OCI-LY3 (cell line): ENCODE measurements around the gene ZNF134.

Experiments used
- H2AFZ ChIP-seq: fragments of 200-600, 300-600 bp; shearing (Covaris generic); 2 replicates; pipeline ENCODE4 v1.6.0; 2014; ENCODE audit warnings: antibody characterized with exemption, low read depth, low read length
- H3K27ac ChIP-seq: fragments of 200-600, 300-600 bp; sonication (generic); 2 replicates; pipeline ENCODE4 v1.5.1; 2014; ENCODE audit warnings: mild to moderate bottlenecking, low read length, moderate library complexity, mixed read lengths
- H3K27me3 ChIP-seq: fragments of 200-600, 300-600 bp; sonication (generic); 2 replicates; pipeline ENCODE4 v1.6.1; 2014; ENCODE audit warnings: low read depth, low read length, mixed read lengths
- H3K36me3 ChIP-seq: fragments of 200-600, 300-600 bp; sonication (generic); replicated peaks from 2 replicates; pipeline ENCODE3; 2014; ENCODE audit warnings: low read depth, low read length, mixed read lengths
- H3K4me1 ChIP-seq: fragments of 300-600, 200-600 bp; sonication (generic); 2 replicates; pipeline ENCODE4 v1.6.1; 2014; ENCODE audit warnings: low read length, mixed read lengths
- H3K4me2 ChIP-seq: fragments of 200-600, 300-600 bp; sonication (generic); 2 replicates; pipeline ENCODE4 v1.6.1; 2014; ENCODE audit warnings: low read length, mixed read lengths
- H3K4me3 ChIP-seq: fragments of 300-600, 200-600 bp; sonication (generic); 2 replicates; pipeline ENCODE4 v1.5.1; 2014; ENCODE audit warnings: antibody characterized with exemption, mild to moderate bottlenecking, low read length, moderate library complexity
- H3K79me2 ChIP-seq: fragments of 300-600, 200-600 bp; shearing (Covaris generic); 2 replicates; pipeline ENCODE4 v1.6.1; 2014; ENCODE audit warnings: mild to moderate bottlenecking, low read length, mixed read lengths
- H3K9ac ChIP-seq: fragments of 300-600, 200-600 bp; shearing (Covaris generic); 2 replicates; pipeline ENCODE4 v1.6.0; 2014; ENCODE audit warnings: mild to moderate bottlenecking, low read length, moderate library complexity
- H3K9me3 ChIP-seq: fragments of 200-600, 300-600 bp; shearing (Covaris generic); 2 replicates; pipeline ENCODE4 v1.6.1; 2014; ENCODE audit warnings: low read length, mixed read lengths; ENCODE audit not compliant: insufficient read depth
- H4K20me1 ChIP-seq: fragments of 200-600, 300-600 bp; sonication (generic); 2 replicates; pipeline ENCODE4 v1.6.1; 2016; ENCODE audit warnings: low read length, mixed read lengths; ENCODE audit not compliant: insufficient read depth
- EZH2phosphoT487 ChIP-seq: fragments of 200-600 bp; shearing (Covaris generic); IDR thresholded peaks from 2 replicates; pipeline ENCODE4 v1.6.1; 2018; ENCODE audit warnings: antibody characterized with exemption, mixed run types, low read depth
- TF ChIP-seq, protein P1 (sequence below): fragments of 200-600, 300-600 bp; sonication (generic); IDR thresholded peaks from 2 replicates; pipeline ENCODE4 v1.5.1; 2014; ENCODE audit warnings: antibody characterized with exemption, low read length, low read depth

Gene ZNF134

DNA sequence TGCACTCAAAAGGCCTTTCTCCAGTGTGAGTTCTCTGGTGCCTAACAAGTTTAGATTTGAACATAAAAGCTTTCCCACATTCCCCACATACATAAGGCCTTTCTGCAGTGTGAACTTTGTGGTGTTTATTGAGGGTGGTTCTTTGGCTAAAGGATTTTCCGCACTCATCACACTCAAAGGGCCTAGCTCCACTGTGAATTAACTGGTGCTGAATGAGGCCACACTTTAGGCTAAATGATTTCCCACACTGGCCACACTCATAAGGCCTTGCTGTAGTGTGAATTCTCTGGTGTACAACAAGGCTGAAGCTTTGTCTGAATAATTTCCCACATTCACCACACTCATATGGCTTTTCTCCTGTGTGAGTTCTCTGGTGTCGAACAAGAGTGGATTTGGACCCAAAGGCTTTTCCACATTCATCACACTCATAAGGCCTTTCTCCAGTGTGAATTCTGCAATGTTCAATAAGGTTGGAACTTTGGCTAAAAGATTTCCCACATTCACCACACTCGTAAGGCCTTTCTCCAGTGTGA is 41.6 kb upstream of the ZNF134 start:
- no peak overlapping the region for H3K27ac ChIP-seq
- peaks cover 90% of the 10 kb centered on the region for H3K9me3 ChIP-seq
- H3K36me3 ChIP-seq, result peaks cover 76% of the 10 kb centered on the region
- no peak overlapping the region for H2AFZ ChIP-seq
- H3K4me2 ChIP-seq, result no peak overlapping the region
- no peaks in the 10 kb centered on the region for H4K20me1 ChIP-seq
- no peaks in the 10 kb centered on the region for H3K27me3 ChIP-seq
- no peak overlapping the region for H3K4me3 ChIP-seq
- TF ChIP-seq EZH2phosphoT487, result no peak
- TF ChIP-seq, protein P1, sequence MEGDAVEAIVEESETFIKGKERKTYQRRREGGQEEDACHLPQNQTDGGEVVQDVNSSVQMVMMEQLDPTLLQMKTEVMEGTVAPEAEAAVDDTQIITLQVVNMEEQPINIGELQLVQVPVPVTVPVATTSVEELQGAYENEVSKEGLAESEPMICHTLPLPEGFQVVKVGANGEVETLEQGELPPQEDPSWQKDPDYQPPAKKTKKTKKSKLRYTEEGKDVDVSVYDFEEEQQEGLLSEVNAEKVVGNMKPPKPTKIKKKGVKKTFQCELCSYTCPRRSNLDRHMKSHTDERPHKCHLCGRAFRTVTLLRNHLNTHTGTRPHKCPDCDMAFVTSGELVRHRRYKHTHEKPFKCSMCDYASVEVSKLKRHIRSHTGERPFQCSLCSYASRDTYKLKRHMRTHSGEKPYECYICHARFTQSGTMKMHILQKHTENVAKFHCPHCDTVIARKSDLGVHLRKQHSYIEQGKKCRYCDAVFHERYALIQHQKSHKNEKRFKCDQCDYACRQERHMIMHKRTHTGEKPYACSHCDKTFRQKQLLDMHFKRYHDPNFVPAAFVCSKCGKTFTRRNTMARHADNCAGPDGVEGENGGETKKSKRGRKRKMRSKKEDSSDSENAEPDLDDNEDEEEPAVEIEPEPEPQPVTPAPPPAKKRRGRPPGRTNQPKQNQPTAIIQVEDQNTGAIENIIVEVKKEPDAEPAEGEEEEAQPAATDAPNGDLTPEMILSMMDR, result no peak
- H3K4me1 ChIP-seq, result no peaks in the 10 kb centered on the region
- H3K9ac ChIP-seq, result no peak overlapping the region
- peaks cover 9% of the 10 kb centered on the region for H3K79me2 ChIP-seq

- no peak overlapping the region for H3K4me3 ChIP-seq
- no peak overlapping the region for H3K27ac ChIP-seq
- no peak overlapping the region for H3K9ac ChIP-seq
- TF ChIP-seq, protein P1, result no peak
- no peak for TF ChIP-seq EZH2phosphoT487
- H3K4me2 ChIP-seq, result no peak overlapping the region
- peaks cover 21% of the 10 kb centered on the region for H3K79me2 ChIP-seq
- H2AFZ ChIP-seq, result no peak overlapping the region
- H3K36me3 ChIP-seq, result peaks cover 68% of the 10 kb centered on the region
- H3K9me3 ChIP-seq, result peaks cover 70% of the 10 kb centered on the region
- peaks cover 9% of the 10 kb centered on the region for H3K4me1 ChIP-seq
- H3K27me3 ChIP-seq, result no peaks in the 10 kb centered on the region
- H4K20me1 ChIP-seq, result no peaks in the 10 kb centered on the region
Observed at GRCh38 chr19:57576661-57577060, 37.4 kb upstream of the ZNF134 start.

DNA sequence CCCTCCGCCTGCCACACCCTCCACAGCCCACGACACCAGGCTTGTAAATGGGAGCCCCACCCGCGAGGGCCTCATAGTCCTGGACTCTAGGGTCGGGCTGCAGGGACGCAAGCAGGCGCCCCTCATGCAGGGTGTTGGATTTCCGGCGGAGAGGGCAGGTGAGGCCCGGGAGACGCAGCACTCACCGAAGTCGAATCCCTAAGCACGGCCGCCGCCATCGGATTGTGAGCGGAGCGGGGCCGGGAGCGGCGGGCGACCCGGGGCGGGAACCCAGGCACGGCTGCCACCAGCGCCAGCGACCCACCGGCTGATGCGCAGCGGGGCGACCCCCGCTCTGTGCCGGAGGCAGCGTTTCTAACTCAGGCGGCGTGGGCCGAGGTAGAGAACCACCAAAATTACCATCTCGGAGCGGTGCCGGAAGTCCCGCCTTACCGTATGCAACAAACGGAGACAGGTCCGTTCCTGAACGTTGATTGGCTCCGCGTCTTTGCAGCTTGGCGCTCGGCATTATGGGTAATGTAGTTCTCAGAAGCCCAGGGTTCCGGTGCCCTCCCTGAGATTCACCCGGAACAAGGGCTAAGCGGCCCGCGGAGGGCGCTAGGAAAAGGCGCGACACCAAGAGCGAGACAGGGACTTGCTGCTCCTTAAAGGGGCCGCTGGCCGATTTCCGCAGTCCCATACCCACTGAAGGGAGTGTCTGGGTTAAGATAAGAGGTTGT is 35.4 kb upstream of the ZNF134 start, which contains the start of gene ZNF416:
TSS of gene ZNF416 (minus strand) at position 425 of the 719 bp plus-strand sequence. CDS start at position 218, 207 bp downstream.
- Histone ChIP-seq H3K4me1 (peaks cover 9% of the 10 kb centered on the region), H3K79me2 (peaks cover 21% of the 10 kb centered on the region), H3K4me3 (peak within 1 kb of the TSS; percentile 78), H3K9me3 (peaks cover 50% of the 10 kb centered on the region; the same call in 1 of the 2 replicates), H3K27ac (peak within 1 kb of the TSS; percentile 6; the same call in 1 of the 2 replicates), H4K20me1 (no peaks in the 10 kb centered on the region), H2AFZ (peak within 1 kb of the TSS; percentile 72), H3K9ac (peak within 1 kb of the TSS; percentile 71), H3K36me3 (peaks cover 49% of the 10 kb centered on the region), H3K4me2 (peak within 1 kb of the TSS; percentile 66), H3K27me3 (no peaks in the 10 kb centered on the region)
- no peak for TF ChIP-seq EZH2phosphoT487
- TF ChIP-seq, protein P1, result peak; percentile 33; the same call in 1 of the 2 replicates

DNA sequence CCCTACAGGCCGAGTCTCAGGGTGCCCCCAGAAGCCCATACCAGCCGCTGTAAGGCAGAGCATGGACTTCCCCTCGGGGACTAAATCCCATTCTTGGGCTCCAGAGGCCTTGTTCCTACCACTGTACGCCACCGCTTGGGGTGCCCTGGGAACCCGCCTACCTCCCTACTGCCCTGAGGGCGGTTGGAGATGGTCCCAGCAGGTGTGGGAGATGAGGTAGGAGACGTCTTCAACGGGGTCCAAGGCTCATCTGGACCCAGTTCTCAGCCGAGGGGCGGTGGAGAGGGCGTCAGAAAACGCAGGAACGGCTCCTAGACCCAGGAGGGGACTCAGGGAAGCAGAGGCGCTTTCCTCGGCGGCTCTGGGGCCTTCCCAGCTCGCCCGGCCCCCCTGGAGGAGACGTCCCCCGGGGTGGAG is 30.9 kb upstream of the ZNF134 start:
- Histone ChIP-seq H3K4me3 (no peak overlapping the region), H3K36me3 (peaks cover 5% of the 10 kb centered on the region), H2AFZ (no peak overlapping the region), H3K9me3 (peaks cover 10% of the 10 kb centered on the region; the same call in 1 of the 2 replicates), H3K79me2 (peaks cover 5% of the 10 kb centered on the region), H3K9ac (no peak overlapping the region), H3K4me2 (no peak overlapping the region), H3K4me1 (peaks cover 3% of the 10 kb centered on the region; the same call in 1 of the 2 replicates), H3K27ac (no peak overlapping the region), H4K20me1 (no peaks in the 10 kb centered on the region), H3K27me3 (no peaks in the 10 kb centered on the region)
- TF ChIP-seq EZH2phosphoT487, result no peak
- TF ChIP-seq, protein P1, result no peak
